ENCODE measurements around the gene ZNF24.
A peak's percentile ranks its signal among the peaks of the same experiment; 100 is the strongest.

Gene ZNF24

GRCh38 chr18:35343936-35344735 is at the start of gene ZNF24:
TSS of gene ZNF24 (minus strand) at chr18:35344420. CDS start at chr18:35340650, 3,770 bp downstream.
- DNase-seq = peak; percentile 94

- no peak for DNase-seq
Observed at GRCh38 chr18:35393716-35394115, 49.5 kb upstream of the ZNF24 start.

GRCh38 chr18:35392375-35392774 is 48.2 kb upstream of the ZNF24 start:
- DNase-seq = no peak

- no peak for DNase-seq
Observed at GRCh38 chr18:35390951-35391700, 46.9 kb upstream of the ZNF24 start.

GRCh38 chr18:35389095-35389618 is 44.9 kb upstream of the ZNF24 start:
- DNase-seq = peak in 1 of 2 donors; percentile 7

- DNase-seq = no peak
Observed at GRCh38 chr18:35387152-35387571, 42.9 kb upstream of the ZNF24 start.

- peak; percentile 59 to 67 for DNase-seq
Observed at GRCh38 chr18:35386600-35387100, 42.4 kb upstream of the ZNF24 start.

- no peak for DNase-seq
Observed at GRCh38 chr18:35383136-35383535, 38.9 kb upstream of the ZNF24 start.

- DNase-seq = no peak
Observed at GRCh38 chr18:35379421-35379820, 35.2 kb upstream of the ZNF24 start.

- DNase-seq = no peak
Observed at GRCh38 chr18:35378574-35378896, 34.3 kb upstream of the ZNF24 start.

GRCh38 chr18:35377875-35378573 is 33.8 kb upstream of the ZNF24 start:
- no peak for DNase-seq

GRCh38 chr18:35376742-35377695 is 32.8 kb upstream of the ZNF24 start, which contains the start of gene ZNF396:
TSS of gene ZNF396 (minus strand) at chr18:35377337. CDS start at chr18:35374292, 3,045 bp downstream.
- peak in 1 of 2 donors; percentile 53 for DNase-seq

- no peak for DNase-seq
Observed at GRCh38 chr18:35376393-35376741, 32.1 kb upstream of the ZNF24 start.

GRCh38 chr18:35374708-35375107 is 30.5 kb upstream of the ZNF24 start:
- no peak for DNase-seq

GRCh38 chr18:35371412-35372195 is 27.4 kb upstream of the ZNF24 start:
- DNase-seq = no peak

GRCh38 chr18:35369126-35369525 is 24.9 kb upstream of the ZNF24 start:
- DNase-seq = no peak

- no peak for DNase-seq
Observed at GRCh38 chr18:35368595-35368994, 24.4 kb upstream of the ZNF24 start.

GRCh38 chr18:35362531-35362930 is 18.3 kb upstream of the ZNF24 start:
- no peak for DNase-seq

- DNase-seq = no peak
Observed at GRCh38 chr18:35361570-35362321, 17.5 kb upstream of the ZNF24 start.

- peak; percentile 81 to 92 for DNase-seq
Observed at GRCh38 chr18:35355140-35355618, 11.0 kb upstream of the ZNF24 start.
